IMR-90 (cell line): ENCODE data around the gene FABP7. TPM values are rescaled to one million over a fixed set of nuclear protein-coding genes. Genes with fewer than 3 reads are reported as not detected.

Experiments
- ATAC-seq: fragments of 200-7000 bp; cut with Tn5 transposase; 2 replicates; pipeline ENCODE4 v1.9.1; 2020; ENCODE audit warnings: low read depth, mild to moderate bottlenecking, moderate library complexity
- BruUV-seq: library from RNA; stranded (reverse); fragments of 400-500 nt; replicated peaks from 2 replicates; lab custom pipeline; 2021; lab: Mats Ljungman, UMichigan
- CTCF ChIA-PET: fragments of 300-600 bp; formaldehyde crosslinking; extraction: SDS; loops from one replicate; lab custom pipeline; 2021; ENCODE audit warnings: antibody characterized with exemption; lab: Yijun Ruan, JAX
- POLR2A ChIA-PET: fragments of 300-600 bp; sonication (Branson Sonifier 250); formaldehyde crosslinking; loops from one replicate; lab custom pipeline; 2022; ENCODE audit warnings: antibody characterized with exemption; ENCODE audit not compliant: unreplicated experiment; lab: Charles Lee
- DNase-seq: peaks from one replicate; pipeline ENCODE4 v3.0.0; 2013
- H2AFZ ChIP-seq: replicated peaks from 2 replicates; pipeline ENCODE3; 2013; ENCODE audit warnings: low read length, mild to moderate bottlenecking; ENCODE audit not compliant: poor library complexity
- H2AK5ac ChIP-seq: 2 replicates; pipeline ENCODE4 v1.6.1; 2013; ENCODE audit warnings: low read depth, low read length, inconsistent platforms
- H2AK9ac ChIP-seq: replicated peaks from 2 replicates; pipeline ENCODE3; 2013; ENCODE audit warnings: mild to moderate bottlenecking, low read depth, low read length, moderate library complexity; ENCODE audit not compliant: poor library complexity
- H2BK120ac ChIP-seq: 2 replicates; pipeline ENCODE4 v1.6.1; 2013; ENCODE audit warnings: low read depth, low read length, inconsistent platforms
- H2BK15ac ChIP-seq: 3 replicates; pipeline ENCODE4 v1.6.1; 2013; ENCODE audit warnings: low read depth, low read length, inconsistent platforms
- H2BK20ac ChIP-seq: 2 replicates; pipeline ENCODE4 v1.6.1; 2013; ENCODE audit warnings: low read depth, mild to moderate bottlenecking, inconsistent platforms, low read length, moderate library complexity
- H2BK5ac ChIP-seq: 2 replicates; pipeline ENCODE4 v1.6.1; 2013; ENCODE audit warnings: mild to moderate bottlenecking, low read depth, low read length, inconsistent platforms; ENCODE audit not compliant: poor library complexity, severe bottlenecking
- H3K14ac ChIP-seq: replicated peaks from 2 replicates; pipeline ENCODE4 v1.6.1; 2013; ENCODE audit warnings: low read depth, low read length, inconsistent platforms
- H3K18ac ChIP-seq: 2 replicates; pipeline ENCODE4 v1.6.1; 2013; ENCODE audit warnings: low read depth, low read length, control low read depth
- H3K23ac ChIP-seq: 2 replicates; pipeline ENCODE4 v1.6.1; 2013; ENCODE audit warnings: low read depth, low read length, inconsistent platforms
- H3K27ac ChIP-seq: 2 replicates; pipeline ENCODE4 v1.5.1; 2013; ENCODE audit warnings: mild to moderate bottlenecking, control low read depth, low read length; ENCODE audit not compliant: insufficient read depth
- H3K27me3 ChIP-seq: 2 replicates; pipeline ENCODE4 v1.6.1; 2013; ENCODE audit warnings: low read length; ENCODE audit not compliant: control insufficient read depth, insufficient read depth
- H3K36me3 ChIP-seq: 2 replicates; pipeline ENCODE4 v1.6.1; 2013; ENCODE audit warnings: low read length, mixed read lengths; ENCODE audit not compliant: control insufficient read depth, insufficient read depth
- H3K4ac ChIP-seq: 2 replicates; pipeline ENCODE4 v1.6.1; 2013; ENCODE audit warnings: low read depth, low read length, inconsistent platforms
- H3K4me1 ChIP-seq: 2 replicates; pipeline ENCODE4 v1.6.1; 2013; ENCODE audit warnings: low read length, mixed read lengths; ENCODE audit not compliant: control insufficient read depth, insufficient read depth
- H3K4me2 ChIP-seq: 2 replicates; pipeline ENCODE4 v1.6.1; 2013; ENCODE audit warnings: low read depth, mild to moderate bottlenecking, control low read depth, low read length, moderate library complexity
- H3K4me3 ChIP-seq: 2 replicates; pipeline ENCODE4 v1.5.1; 2013; ENCODE audit warnings: low read depth, mild to moderate bottlenecking, control low read depth, low read length, moderate library complexity; ENCODE audit not compliant: insufficient read depth
- H3K56ac ChIP-seq: 2 replicates; pipeline ENCODE4 v1.6.1; 2013; ENCODE audit warnings: low read length, inconsistent platforms; ENCODE audit not compliant: insufficient read depth; ENCODE audit errors: extremely low read depth
- H3K79me1 ChIP-seq, 2 experiments: 2 replicates each; pipeline ENCODE4 v1.6.1; 2013; ENCODE audit warnings: low read length in 2 of 2, inconsistent platforms in 1 of 2, low read depth in 1 of 2
- H3K9ac ChIP-seq: 2 replicates; pipeline ENCODE4 v1.6.1; 2013; ENCODE audit warnings: low read depth, low read length, control low read depth
- H3K9me1 ChIP-seq: 2 replicates; pipeline ENCODE4 v1.6.1; 2013; ENCODE audit warnings: low read length, inconsistent platforms; ENCODE audit not compliant: insufficient read depth
- H3K9me3 ChIP-seq: 2 replicates; pipeline ENCODE4 v1.6.1; 2013; ENCODE audit warnings: low read length; ENCODE audit not compliant: control insufficient read depth, insufficient read depth
- H4K20me1 ChIP-seq: 2 replicates; pipeline ENCODE4 v1.6.1; 2013; ENCODE audit warnings: low read length, inconsistent platforms; ENCODE audit not compliant: insufficient read depth
- H4K5ac ChIP-seq: 2 replicates; pipeline ENCODE4 v1.6.1; 2013; ENCODE audit warnings: mild to moderate bottlenecking, low read depth, low read length, control low read depth
- H4K8ac ChIP-seq, 2 experiments: 2 replicates each; pipeline ENCODE4 v1.6.1; 2013; ENCODE audit warnings: low read depth in 2 of 2, low read length in 2 of 2, control low read depth in 1 of 2, inconsistent platforms in 1 of 2
- H4K91ac ChIP-seq: 2 replicates; pipeline ENCODE4 v1.6.1; 2013; ENCODE audit warnings: low read depth, low read length, inconsistent platforms; ENCODE audit not compliant: insufficient read depth
- FOS ChIP-seq: fragments of 150-350 bp; IDR thresholded peaks from 2 replicates; pipeline ENCODE4 v1.6.1; 2016; ENCODE audit warnings: low read depth, low read length
- POLR2A ChIP-seq: IDR thresholded peaks from 2 replicates; pipeline ENCODE4 v1.6.1; 2012; ENCODE audit warnings: mild to moderate bottlenecking, low read depth, low read length
- RFX5 ChIP-seq: IDR thresholded peaks from 2 replicates; pipeline ENCODE4 v1.8.0; 2012; ENCODE audit warnings: low read depth, mild to moderate bottlenecking, low read length, moderate library complexity
- SMC3 ChIP-seq: fragments of 150-350 bp; IDR thresholded peaks from 2 replicates; pipeline ENCODE4 v1.6.1; 2016; ENCODE audit warnings: low read depth, mild to moderate bottlenecking, antibody characterized with exemption, low read length, moderate library complexity
- WGBS, 2 experiments: methylation state at CpG; one replicate each; pipeline versions ENCODE4 v1.1.5 to v1.1.7; 2013; ENCODE audit warnings: missing lambda C conversion rate in 2 of 2; ENCODE audit not compliant: insufficient read length in 1 of 2; ENCODE audit errors: extremely low coverage in 2 of 2; 5-methylcytosine and 5-hydroxymethylcytosine counted together
- dilution Hi-C: fragments of 300-500 bp; cut with HindIII; formaldehyde crosslinking; loops from one replicate; pipeline ENCODE4 v1.14.3; 2018; ENCODE audit warnings: low sequenced_read_pairs; ENCODE audit not compliant: unreplicated experiment
- in situ Hi-C: fragments of 300-500 bp; cut with MboI; formaldehyde crosslinking; loops from 3 replicates; pipeline ENCODE4 v1.14.3; 2019; ENCODE audit warnings: low sequenced_read_pairs, inconsistent platforms, mixed read lengths
- intact Hi-C: fragments of 100-400 bp; cut with micrococcal nuclease; formaldehyde crosslinking; loops from 2 replicates; pipeline ENCODE4 v1.10.0; 2022
- polyA plus RNA-seq, 3 experiments: library from polyadenylated mRNA; depleted of rRNA; stranded (reverse); fragments of >200 nt; gene quantifications; 2 replicates each; pipeline ENCODE4 v1.2.3, GENCODE V29; 2012; ENCODE audit warnings: low replicate concordance in 1 of 3
- total RNA-seq: library from RNA; depleted of rRNA; stranded (reverse); fragments of >200 nt; gene quantifications from 2 replicates; pipeline ENCODE4 v1.2.3, GENCODE V29; 2012
- TF ChIP-seq, protein P1 (sequence below): fragments of 150-350 bp; IDR thresholded peaks from 2 replicates; pipeline ENCODE4 v1.6.1; 2017; ENCODE audit warnings: mild to moderate bottlenecking, antibody characterized with exemption, low read length, low read depth
- TF ChIP-seq, protein P2 (sequence below): fragments of 150-350 bp; IDR thresholded peaks from 2 replicates; pipeline ENCODE4 v1.6.1; 2016; ENCODE audit warnings: low read depth, mild to moderate bottlenecking, low read length, moderate library complexity, borderline replicate concordance

Gene FABP7
- total and polyA plus RNA-seq, 2 of the 4 experiments (the other 2 are of a cell fraction) = not detected

DNA sequence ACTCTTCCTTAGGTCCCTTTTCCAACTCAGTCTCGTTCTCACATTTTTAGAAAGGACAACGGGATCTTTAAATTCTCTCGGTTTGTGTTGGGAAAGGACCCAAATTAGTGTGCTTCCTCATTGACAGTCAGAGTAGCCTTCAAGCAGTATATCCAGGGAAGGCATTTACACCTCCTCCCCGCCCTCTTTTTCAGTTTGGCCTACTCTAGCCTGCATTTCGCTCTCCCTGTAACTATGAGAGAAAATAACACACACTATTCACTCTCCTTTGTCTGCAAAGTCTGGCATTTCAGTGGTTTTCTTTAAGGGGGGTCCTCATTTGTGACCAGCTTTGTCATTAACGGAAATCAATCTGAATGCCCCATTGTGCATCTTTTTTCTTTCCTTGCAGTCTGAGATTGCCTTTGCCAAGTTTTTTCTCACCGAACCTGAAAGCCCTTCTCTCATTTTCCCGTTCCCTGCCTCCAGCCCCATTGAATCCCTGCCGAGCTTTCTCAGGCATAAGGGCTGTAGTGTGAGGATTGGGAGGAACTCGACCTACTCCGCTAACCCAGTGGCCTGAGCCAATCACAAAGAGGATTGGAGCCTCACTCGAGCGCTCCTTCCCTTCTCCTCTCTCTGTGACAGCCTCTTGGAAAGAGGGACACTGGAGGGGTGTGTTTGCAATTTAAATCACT, 393 bp upstream of the FABP7 start:
- no peak overlapping the region for H2BK120ac ChIP-seq
- H4K5ac ChIP-seq = no peak overlapping the region
- no peak overlapping the region for H3K56ac ChIP-seq
- no peaks in the 10 kb centered on the region for H3K9me3 ChIP-seq
- WGBS, 2 experiments = 60% methylated on average over 1 of the region's 13 CpGs; no CpG with 5 or more reads in 1 of the 2 experiments
- no peak overlapping the region for H2AK5ac ChIP-seq
- no peaks in the 10 kb centered on the region for H3K9me1 ChIP-seq
- dilution Hi-C loops = no loop called here
- no peak overlapping the region for H3K18ac ChIP-seq
- H3K27me3 ChIP-seq = peaks cover 4% of the 10 kb centered on the region; the same call in 1 of the 2 replicates
- H2AK9ac ChIP-seq = no peak overlapping the region
- no peak overlapping the region for H4K8ac ChIP-seq
- no peak overlapping the region for H3K9ac ChIP-seq
- H3K23ac ChIP-seq = no peak overlapping the region
- H3K79me1 ChIP-seq = no peaks in the 10 kb centered on the region
- ChIA-PET CTCF (no interaction called here), POLR2A (no interaction called here)
- no peak for ATAC-seq
- H4K20me1 ChIP-seq = no peaks in the 10 kb centered on the region
- H2BK15ac ChIP-seq = no peak overlapping the region
- no peak overlapping the region for H2AFZ ChIP-seq
- H3K4me1 ChIP-seq = no peaks in the 10 kb centered on the region
- in situ Hi-C loops = no loop called here
- intact Hi-C loops = no loop called here
- no peak overlapping the region for H3K4me3 ChIP-seq
- no peak overlapping the region for H2BK5ac ChIP-seq
- no peaks in the 10 kb centered on the region for H3K36me3 ChIP-seq
- H4K91ac ChIP-seq = no peak overlapping the region
- no peak overlapping the region for H3K4me2 ChIP-seq
- DNase-seq = no peak
- H3K4ac ChIP-seq = no peak overlapping the region
- no peak overlapping the region for H3K14ac ChIP-seq
- TF ChIP-seq POLR2A (no peak), SMC3 (no peak), RFX5 (no peak), FOS (no peak)
- TF ChIP-seq, protein P1, sequence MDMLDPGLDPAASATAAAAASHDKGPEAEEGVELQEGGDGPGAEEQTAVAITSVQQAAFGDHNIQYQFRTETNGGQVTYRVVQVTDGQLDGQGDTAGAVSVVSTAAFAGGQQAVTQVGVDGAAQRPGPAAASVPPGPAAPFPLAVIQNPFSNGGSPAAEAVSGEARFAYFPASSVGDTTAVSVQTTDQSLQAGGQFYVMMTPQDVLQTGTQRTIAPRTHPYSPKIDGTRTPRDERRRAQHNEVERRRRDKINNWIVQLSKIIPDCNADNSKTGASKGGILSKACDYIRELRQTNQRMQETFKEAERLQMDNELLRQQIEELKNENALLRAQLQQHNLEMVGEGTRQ = no peak
- TF ChIP-seq, protein P2, sequence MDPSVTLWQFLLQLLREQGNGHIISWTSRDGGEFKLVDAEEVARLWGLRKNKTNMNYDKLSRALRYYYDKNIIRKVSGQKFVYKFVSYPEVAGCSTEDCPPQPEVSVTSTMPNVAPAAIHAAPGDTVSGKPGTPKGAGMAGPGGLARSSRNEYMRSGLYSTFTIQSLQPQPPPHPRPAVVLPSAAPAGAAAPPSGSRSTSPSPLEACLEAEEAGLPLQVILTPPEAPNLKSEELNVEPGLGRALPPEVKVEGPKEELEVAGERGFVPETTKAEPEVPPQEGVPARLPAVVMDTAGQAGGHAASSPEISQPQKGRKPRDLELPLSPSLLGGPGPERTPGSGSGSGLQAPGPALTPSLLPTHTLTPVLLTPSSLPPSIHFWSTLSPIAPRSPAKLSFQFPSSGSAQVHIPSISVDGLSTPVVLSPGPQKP = no peak
- H3K27ac ChIP-seq = no peak overlapping the region
- BruUV-seq = no TSS peak
- H2BK20ac ChIP-seq = no peak overlapping the region
